ENCODE data around the gene NBAS. TPM values are rescaled to one million over a fixed set of nuclear protein-coding genes. Genes with fewer than 3 reads are reported as not detected.

Gene NBAS
- total and polyA plus RNA-seq, 2 donors (not counting 3 experiments of a cell fraction or from before 2014, with no cell fraction given): 29.4 to 43.0 TPM

DNA sequence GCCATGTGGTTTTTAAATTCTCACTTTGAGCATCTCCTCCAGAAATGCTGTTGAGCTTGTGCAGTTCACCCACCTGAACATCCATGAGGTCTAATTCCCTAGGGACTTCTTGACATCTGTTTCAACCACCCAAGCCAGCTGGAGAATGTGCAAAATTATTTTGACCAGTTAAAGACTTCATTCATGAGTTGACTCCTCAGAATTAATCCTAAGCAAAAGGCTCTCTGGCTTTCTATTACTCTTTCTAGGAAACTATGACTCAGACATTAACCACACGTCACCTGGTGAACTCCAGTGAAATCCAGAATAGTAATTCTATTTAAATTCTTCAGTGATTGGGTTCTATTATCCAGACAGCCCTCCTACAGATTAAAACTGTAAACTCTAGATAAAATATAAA is 247.5 kb downstream of the NBAS start:
- ChIA-PET POLR2A (no interaction called here), CTCF (no interaction called here)
- Histone ChIP-seq H3K4me2 (ENCODE audit: insufficient read depth, low read length) (no peak overlapping the region), H3K36me3 (ENCODE audit: control insufficient read depth in 2 of 2, extremely low read depth in 1 of 2, insufficient read depth in 2 of 2, low read length in 2 of 2) (no peaks in the 10 kb centered on the region), H3K4me1 (ENCODE audit: control insufficient read depth, extremely low read depth, insufficient read depth, low read length) (no peaks in the 10 kb centered on the region), H3K79me2 (ENCODE audit: control insufficient read depth, insufficient read depth, low read length) (no peaks in the 10 kb centered on the region), H3K4me3 (replicated peaks in 1 of 3; ENCODE audit: insufficient read depth in 1 of 3, low read depth in 1 of 3, low read length in 3 of 3) (no peak overlapping the region), H3K27ac (ENCODE audit: insufficient read depth, low read depth, low read length) (no peak overlapping the region), H2AFZ (ENCODE audit: low read depth, low read length) (no peak overlapping the region), H3K9me3 (replicated peaks; ENCODE audit: control insufficient read depth, insufficient read depth, low read length) (no peaks in the 10 kb centered on the region), H3K9ac (replicated peaks; ENCODE audit: extremely low read depth, insufficient read depth, low read length) (no peak overlapping the region), H3K27me3 (ENCODE audit: control insufficient read depth in 2 of 2, insufficient read depth in 2 of 2, low read length in 2 of 2) (no peaks in the 10 kb centered on the region), H3K9me1 (replicated peaks; ENCODE audit: control insufficient read depth, extremely low read depth, insufficient read depth, low read length) (no peaks in the 10 kb centered on the region), H4K20me1 (replicated peaks; ENCODE audit: control insufficient read depth, extremely low read depth, insufficient read depth, low read length) (no peaks in the 10 kb centered on the region)
- dilution Hi-C loops (cut with MboI; ENCODE audit: extremely low pct_ligation_motif_present, low sequenced_read_pairs) (no loop called here), intact Hi-C loops (cut with micrococcal nuclease) (no loop called here)
- no TSS peak for BruUV-seq (replicated peaks)
- DNase-seq (ENCODE audit: low read depth, low spot score) (no peak), FAIRE-seq (peak; percentile 40)
- TF ChIP-seq FOS (IDR thresholded peaks at IDR 0.05; ENCODE audit: borderline replicate concordance, insufficient read depth, low read length) (peak; percentile 23), JUN (IDR thresholded peaks at IDR 0.05; ENCODE audit: borderline replicate concordance, insufficient read depth, insufficient read length, low read depth) (peak; percentile 31), MAX (IDR thresholded peaks at IDR 0.05; ENCODE audit: insufficient read depth, insufficient read length) (no peak), MYC (IDR thresholded peaks at IDR 0.05; ENCODE audit: low read depth, low read length) (no peak), EZH2 (IDR thresholded peaks at IDR 0.05; ENCODE audit: borderline replicate concordance, low read depth, low read length, severe bottlenecking) (no peak)

GRCh38 chr2:15311926-15312325 is 249.2 kb downstream of the NBAS start:
- Histone ChIP-seq H3K27me3 (ENCODE audit: control insufficient read depth in 2 of 2, insufficient read depth in 2 of 2, low read length in 2 of 2) (no peaks in the 10 kb centered on the region), H3K9me3 (replicated peaks; ENCODE audit: control insufficient read depth, insufficient read depth, low read length) (no peaks in the 10 kb centered on the region), H4K20me1 (replicated peaks; ENCODE audit: control insufficient read depth, extremely low read depth, insufficient read depth, low read length) (no peaks in the 10 kb centered on the region), H3K9me1 (replicated peaks; ENCODE audit: control insufficient read depth, extremely low read depth, insufficient read depth, low read length) (no peaks in the 10 kb centered on the region), H3K79me2 (ENCODE audit: control insufficient read depth, insufficient read depth, low read length) (no peaks in the 10 kb centered on the region), H3K36me3 (ENCODE audit: control insufficient read depth in 2 of 2, extremely low read depth in 1 of 2, insufficient read depth in 2 of 2, low read length in 2 of 2) (peaks cover 0 to 3% of the 10 kb centered on the region in 2 experiments), H3K4me2 (ENCODE audit: insufficient read depth, low read length) (no peak overlapping the region), H3K4me1 (ENCODE audit: control insufficient read depth, extremely low read depth, insufficient read depth, low read length) (no peaks in the 10 kb centered on the region), H3K9ac (replicated peaks; ENCODE audit: extremely low read depth, insufficient read depth, low read length) (no peak overlapping the region), H3K4me3 (replicated peaks in 1 of 3; ENCODE audit: insufficient read depth in 1 of 3, low read depth in 1 of 3, low read length in 3 of 3) (no peak overlapping the region), H3K27ac (ENCODE audit: insufficient read depth, low read depth, low read length) (no peak overlapping the region), H2AFZ (ENCODE audit: low read depth, low read length) (no peak overlapping the region)
- BruUV-seq (replicated peaks): no TSS peak
- no peak for TF ChIP-seq MYC (IDR thresholded peaks at IDR 0.05; ENCODE audit: low read depth, low read length)
- DNase-seq (ENCODE audit: low read depth, low spot score) (no peak), FAIRE-seq (no peak)
- dilution Hi-C loops (cut with MboI; ENCODE audit: extremely low pct_ligation_motif_present, low sequenced_read_pairs): no loop called here
- intact Hi-C loops (cut with micrococcal nuclease): no loop called here
- ChIA-PET CTCF (no interaction called here), POLR2A (no interaction called here)

All from endothelial cell of umbilical vein (primary cell).